Glomerular visceral epithelial cell (primary cell): Measurements from ENCODE around the gene CREBL2.
"Not testable (repeated sequence)": the region's sequence is repeated elsewhere in the genome, so short reads cannot be mapped to it uniquely, and the experiment has no call there.

Source experiments
- DNase-seq: peaks from one replicate; pipeline ENCODE4 v3.0.0-alpha.2; 2016; ENCODE audit errors: extremely low spot score

Gene CREBL2

GRCh38 chr12:12636641-12637040 is 25.0 kb downstream of the CREBL2 start:
- DNase-seq = no peak

GRCh38 chr12:12639995-12640394 is 28.3 kb downstream of the CREBL2 start:
- not testable (repeated sequence) for DNase-seq

- no peak for DNase-seq
Measured at GRCh38 chr12:12641650-12642049, 30.0 kb downstream of the CREBL2 start.

GRCh38 chr12:12642916-12643315 is 31.2 kb downstream of the CREBL2 start:
- no peak for DNase-seq

- peak; percentile 20 for DNase-seq
Measured at GRCh38 chr12:12645485-12645884, 33.8 kb downstream of the CREBL2 start.

GRCh38 chr12:12645968-12646367 is 34.3 kb downstream of the CREBL2 start:
- DNase-seq = peak; percentile 23

- DNase-seq = no peak
Measured at GRCh38 chr12:12646483-12647072, 34.9 kb downstream of the CREBL2 start.

GRCh38 chr12:12648284-12648683 is 36.6 kb downstream of the CREBL2 start:
- no peak for DNase-seq

GRCh38 chr12:12648951-12649650 is 37.4 kb downstream of the CREBL2 start:
- no peak for DNase-seq

GRCh38 chr12:12651752-12652151 is 40.1 kb downstream of the CREBL2 start:
- DNase-seq = no peak

- DNase-seq = not testable (repeated sequence)
Measured at GRCh38 chr12:12652704-12653103, 41.0 kb downstream of the CREBL2 start.

GRCh38 chr12:12653922-12654321 is 42.2 kb downstream of the CREBL2 start:
- no peak for DNase-seq

GRCh38 chr12:12654691-12655460 is 43.2 kb downstream of the CREBL2 start:
- no peak for DNase-seq

- no peak for DNase-seq
Measured at GRCh38 chr12:12660201-12660600, 48.5 kb downstream of the CREBL2 start.

- peak; percentile 16 for DNase-seq
Measured at GRCh38 chr12:12661086-12661856, 49.6 kb downstream of the CREBL2 start.

GRCh38 chr12:12663644-12664294 is 52.1 kb downstream of the CREBL2 start:
- DNase-seq = no peak

- no peak for DNase-seq
Measured at GRCh38 chr12:12665194-12665593, 53.5 kb downstream of the CREBL2 start.

- no peak for DNase-seq
Measured at GRCh38 chr12:12668005-12668404, 56.3 kb downstream of the CREBL2 start.

GRCh38 chr12:12669020-12669419 is 57.3 kb downstream of the CREBL2 start:
- no peak for DNase-seq

GRCh38 chr12:12671850-12672660 is 60.4 kb downstream of the CREBL2 start:
- DNase-seq = peak; percentile 63

- no peak for DNase-seq
Measured at GRCh38 chr12:12673296-12673695, 61.6 kb downstream of the CREBL2 start.
